NCI-H2029 treated with DMSO at 0.1 percent for 48 hours (cell line): ENCODE data around the gene PLA2G5.
A peak's percentile ranks its signal among the peaks of the same experiment; 100 is the strongest.

Source experiments
- DNase-seq: peaks from one replicate; lab custom pipeline; 2025; lab: John Stamatoyannopoulos, UW

PLA2G5 gene

GRCh38 chr1:20090119-20090518 is 20.1 kb downstream of the PLA2G5 start:
- no peak for DNase-seq

- DNase-seq = no peak
Observed at GRCh38 chr1:20090641-20091040, 20.6 kb downstream of the PLA2G5 start.

GRCh38 chr1:20093303-20093702 is 23.3 kb downstream of the PLA2G5 start:
- no peak for DNase-seq

- DNase-seq = no peak
Observed at GRCh38 chr1:20093940-20094391, 24.0 kb downstream of the PLA2G5 start.

- peak; percentile 70 for DNase-seq
Observed at GRCh38 chr1:20095564-20096434, 25.8 kb downstream of the PLA2G5 start.

- no peak for DNase-seq
Observed at GRCh38 chr1:20096840-20097447, 26.9 kb downstream of the PLA2G5 start.

GRCh38 chr1:20099533-20099932 is 29.5 kb downstream of the PLA2G5 start:
- no peak for DNase-seq

- DNase-seq = peak; percentile 23
Observed at GRCh38 chr1:20100632-20101355, 30.8 kb downstream of the PLA2G5 start.

- no peak for DNase-seq
Observed at GRCh38 chr1:20102875-20103274, 32.9 kb downstream of the PLA2G5 start.

- no peak for DNase-seq
Observed at GRCh38 chr1:20105856-20106255, 35.9 kb downstream of the PLA2G5 start.

- DNase-seq = no peak
Observed at GRCh38 chr1:20107351-20107750, 37.4 kb downstream of the PLA2G5 start.

- no peak for DNase-seq
Observed at GRCh38 chr1:20107796-20108195, 37.8 kb downstream of the PLA2G5 start.

GRCh38 chr1:20108366-20109123 is 38.6 kb downstream of the PLA2G5 start:
- DNase-seq = no peak

GRCh38 chr1:20109223-20109856 is 39.3 kb downstream of the PLA2G5 start:
- no peak for DNase-seq

- DNase-seq = no peak
Observed at GRCh38 chr1:20110679-20111078, 40.7 kb downstream of the PLA2G5 start.

GRCh38 chr1:20111452-20111851 is 41.5 kb downstream of the PLA2G5 start:
- DNase-seq = no peak

- no peak for DNase-seq
Observed at GRCh38 chr1:20112279-20113000, 42.4 kb downstream of the PLA2G5 start.

GRCh38 chr1:20114021-20114648 is 44.1 kb downstream of the PLA2G5 start:
- DNase-seq = no peak

GRCh38 chr1:20115479-20115878 is 45.5 kb downstream of the PLA2G5 start:
- no peak for DNase-seq

GRCh38 chr1:20115916-20116315 is 45.9 kb downstream of the PLA2G5 start:
- no peak for DNase-seq
